ENCODE data around the gene VSTM5. TPM values are rescaled to one million over a fixed set of nuclear protein-coding genes. Genes with fewer than 3 reads are reported as not detected.

VSTM5 gene
- total and polyA plus RNA-seq, 2 of the 8 experiments (the other 6 are each of a cell fraction or from before 2014, with no cell fraction given), result 0.22 to 0.70 TPM

DNA sequence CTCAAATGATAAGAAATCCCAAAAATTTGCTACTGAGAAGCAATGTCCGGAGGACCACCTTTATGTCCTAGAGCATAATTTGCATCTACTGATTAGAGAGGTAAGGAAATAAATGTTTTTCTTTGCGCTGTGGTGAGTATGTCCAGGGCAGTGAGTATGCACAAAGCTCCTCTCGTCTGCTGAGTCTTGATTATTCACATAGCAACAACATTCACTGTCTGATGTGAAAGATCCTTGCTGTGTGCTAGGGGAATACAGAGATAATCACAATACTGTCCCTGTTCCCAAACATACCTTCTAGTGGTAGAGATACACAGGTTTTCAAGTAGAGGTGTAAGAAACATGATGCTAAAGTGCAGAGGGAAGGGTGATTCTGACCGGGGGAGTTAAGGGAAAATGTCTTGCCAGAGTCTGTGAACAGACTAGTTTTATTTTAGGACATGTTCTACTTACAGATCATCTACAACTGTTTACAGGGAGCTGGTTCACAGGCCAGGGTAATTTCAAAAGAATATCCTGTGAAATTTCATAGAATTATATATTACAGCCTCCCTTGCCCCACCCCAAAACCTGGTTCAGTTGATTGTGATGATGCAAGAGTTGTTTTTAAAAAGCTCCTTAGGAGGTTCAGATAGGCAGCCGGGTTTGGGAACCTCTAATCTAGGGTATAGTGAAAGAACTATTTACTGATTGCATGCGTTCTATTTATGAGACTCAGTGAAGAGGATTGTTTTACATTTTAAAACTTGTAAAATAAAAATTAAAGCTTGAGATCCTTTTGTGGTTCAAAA lies 53.8 kb downstream of the VSTM5 start (continued):
- TF ChIP-seq, protein P1, sequence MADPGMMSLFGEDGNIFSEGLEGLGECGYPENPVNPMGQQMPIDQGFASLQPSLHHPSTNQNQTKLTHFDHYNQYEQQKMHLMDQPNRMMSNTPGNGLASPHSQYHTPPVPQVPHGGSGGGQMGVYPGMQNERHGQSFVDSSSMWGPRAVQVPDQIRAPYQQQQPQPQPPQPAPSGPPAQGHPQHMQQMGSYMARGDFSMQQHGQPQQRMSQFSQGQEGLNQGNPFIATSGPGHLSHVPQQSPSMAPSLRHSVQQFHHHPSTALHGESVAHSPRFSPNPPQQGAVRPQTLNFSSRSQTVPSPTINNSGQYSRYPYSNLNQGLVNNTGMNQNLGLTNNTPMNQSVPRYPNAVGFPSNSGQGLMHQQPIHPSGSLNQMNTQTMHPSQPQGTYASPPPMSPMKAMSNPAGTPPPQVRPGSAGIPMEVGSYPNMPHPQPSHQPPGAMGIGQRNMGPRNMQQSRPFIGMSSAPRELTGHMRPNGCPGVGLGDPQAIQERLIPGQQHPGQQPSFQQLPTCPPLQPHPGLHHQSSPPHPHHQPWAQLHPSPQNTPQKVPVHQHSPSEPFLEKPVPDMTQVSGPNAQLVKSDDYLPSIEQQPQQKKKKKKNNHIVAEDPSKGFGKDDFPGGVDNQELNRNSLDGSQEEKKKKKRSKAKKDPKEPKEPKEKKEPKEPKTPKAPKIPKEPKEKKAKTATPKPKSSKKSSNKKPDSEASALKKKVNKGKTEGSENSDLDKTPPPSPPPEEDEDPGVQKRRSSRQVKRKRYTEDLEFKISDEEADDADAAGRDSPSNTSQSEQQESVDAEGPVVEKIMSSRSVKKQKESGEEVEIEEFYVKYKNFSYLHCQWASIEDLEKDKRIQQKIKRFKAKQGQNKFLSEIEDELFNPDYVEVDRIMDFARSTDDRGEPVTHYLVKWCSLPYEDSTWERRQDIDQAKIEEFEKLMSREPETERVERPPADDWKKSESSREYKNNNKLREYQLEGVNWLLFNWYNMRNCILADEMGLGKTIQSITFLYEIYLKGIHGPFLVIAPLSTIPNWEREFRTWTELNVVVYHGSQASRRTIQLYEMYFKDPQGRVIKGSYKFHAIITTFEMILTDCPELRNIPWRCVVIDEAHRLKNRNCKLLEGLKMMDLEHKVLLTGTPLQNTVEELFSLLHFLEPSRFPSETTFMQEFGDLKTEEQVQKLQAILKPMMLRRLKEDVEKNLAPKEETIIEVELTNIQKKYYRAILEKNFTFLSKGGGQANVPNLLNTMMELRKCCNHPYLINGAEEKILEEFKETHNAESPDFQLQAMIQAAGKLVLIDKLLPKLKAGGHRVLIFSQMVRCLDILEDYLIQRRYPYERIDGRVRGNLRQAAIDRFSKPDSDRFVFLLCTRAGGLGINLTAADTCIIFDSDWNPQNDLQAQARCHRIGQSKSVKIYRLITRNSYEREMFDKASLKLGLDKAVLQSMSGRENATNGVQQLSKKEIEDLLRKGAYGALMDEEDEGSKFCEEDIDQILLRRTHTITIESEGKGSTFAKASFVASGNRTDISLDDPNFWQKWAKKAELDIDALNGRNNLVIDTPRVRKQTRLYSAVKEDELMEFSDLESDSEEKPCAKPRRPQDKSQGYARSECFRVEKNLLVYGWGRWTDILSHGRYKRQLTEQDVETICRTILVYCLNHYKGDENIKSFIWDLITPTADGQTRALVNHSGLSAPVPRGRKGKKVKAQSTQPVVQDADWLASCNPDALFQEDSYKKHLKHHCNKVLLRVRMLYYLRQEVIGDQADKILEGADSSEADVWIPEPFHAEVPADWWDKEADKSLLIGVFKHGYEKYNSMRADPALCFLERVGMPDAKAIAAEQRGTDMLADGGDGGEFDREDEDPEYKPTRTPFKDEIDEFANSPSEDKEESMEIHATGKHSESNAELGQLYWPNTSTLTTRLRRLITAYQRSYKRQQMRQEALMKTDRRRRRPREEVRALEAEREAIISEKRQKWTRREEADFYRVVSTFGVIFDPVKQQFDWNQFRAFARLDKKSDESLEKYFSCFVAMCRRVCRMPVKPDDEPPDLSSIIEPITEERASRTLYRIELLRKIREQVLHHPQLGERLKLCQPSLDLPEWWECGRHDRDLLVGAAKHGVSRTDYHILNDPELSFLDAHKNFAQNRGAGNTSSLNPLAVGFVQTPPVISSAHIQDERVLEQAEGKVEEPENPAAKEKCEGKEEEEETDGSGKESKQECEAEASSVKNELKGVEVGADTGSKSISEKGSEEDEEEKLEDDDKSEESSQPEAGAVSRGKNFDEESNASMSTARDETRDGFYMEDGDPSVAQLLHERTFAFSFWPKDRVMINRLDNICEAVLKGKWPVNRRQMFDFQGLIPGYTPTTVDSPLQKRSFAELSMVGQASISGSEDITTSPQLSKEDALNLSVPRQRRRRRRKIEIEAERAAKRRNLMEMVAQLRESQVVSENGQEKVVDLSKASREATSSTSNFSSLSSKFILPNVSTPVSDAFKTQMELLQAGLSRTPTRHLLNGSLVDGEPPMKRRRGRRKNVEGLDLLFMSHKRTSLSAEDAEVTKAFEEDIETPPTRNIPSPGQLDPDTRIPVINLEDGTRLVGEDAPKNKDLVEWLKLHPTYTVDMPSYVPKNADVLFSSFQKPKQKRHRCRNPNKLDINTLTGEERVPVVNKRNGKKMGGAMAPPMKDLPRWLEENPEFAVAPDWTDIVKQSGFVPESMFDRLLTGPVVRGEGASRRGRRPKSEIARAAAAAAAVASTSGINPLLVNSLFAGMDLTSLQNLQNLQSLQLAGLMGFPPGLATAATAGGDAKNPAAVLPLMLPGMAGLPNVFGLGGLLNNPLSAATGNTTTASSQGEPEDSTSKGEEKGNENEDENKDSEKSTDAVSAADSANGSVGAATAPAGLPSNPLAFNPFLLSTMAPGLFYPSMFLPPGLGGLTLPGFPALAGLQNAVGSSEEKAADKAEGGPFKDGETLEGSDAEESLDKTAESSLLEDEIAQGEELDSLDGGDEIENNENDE (IDR thresholded peaks at IDR 0.05; ENCODE audit: insufficient replicate concordance, low read length), result no peak
- TF ChIP-seq ZNF274 (IDR thresholded peaks at IDR 0.05; ENCODE audit: borderline replicate concordance, extremely low read depth, low read length) (no peak), CEBPB (IDR thresholded peaks at IDR 0.05; ENCODE audit: low read depth, low read length) (no peak), KDM5A (IDR thresholded peaks at IDR 0.05; ENCODE audit: low read length) (no peak), KDM4A (IDR thresholded peaks at IDR 0.05; ENCODE audit: low read depth, low read length, severe bottlenecking) (no peak), RBBP5 (IDR thresholded peaks at IDR 0.05; ENCODE audit: borderline replicate concordance, low read depth, low read length) (no peak), TCF12 (IDR thresholded peaks at IDR 0.05; ENCODE audit: low read depth, low read length) (no peak), POLR2AphosphoS5 (IDR thresholded peaks at IDR 0.05; ENCODE audit: low read depth, low read length) (no peak)
